HUES64 (cell line): ENCODE results near the gene CLCN1.

Experiments
- H3K27ac ChIP-seq: 2 replicates; pipeline ENCODE4 v1.7.0; 2013; ENCODE audit warnings: low read depth, low read length, inconsistent platforms
- H3K27me3 ChIP-seq: 2 replicates; pipeline ENCODE4 v1.6.1; 2013; ENCODE audit warnings: mild to moderate bottlenecking, low read length; ENCODE audit not compliant: insufficient read depth
- H3K36me3 ChIP-seq: 2 replicates; pipeline ENCODE4 v1.6.1; 2013; ENCODE audit warnings: mild to moderate bottlenecking, low read length; ENCODE audit not compliant: insufficient read depth
- H3K4me1 ChIP-seq: 2 replicates; pipeline ENCODE4 v1.6.1; 2013; ENCODE audit warnings: mild to moderate bottlenecking, low read length, moderate library complexity; ENCODE audit not compliant: insufficient read depth
- H3K4me3 ChIP-seq: 2 replicates; pipeline ENCODE4 v1.5.1; 2013; ENCODE audit warnings: mild to moderate bottlenecking, low read length, moderate library complexity
- H3K9ac ChIP-seq: 2 replicates; pipeline ENCODE4 v1.6.1; 2013; ENCODE audit warnings: mild to moderate bottlenecking, low read depth, low read length
- H3K9me3 ChIP-seq: 2 replicates; pipeline ENCODE4 v1.6.1; 2013; ENCODE audit warnings: low read depth, low read length; ENCODE audit not compliant: insufficient read depth
- WGBS: fragments of 150-250, 120-280 bp; methylation state at CpG from one replicate; pipeline ENCODE4 v1.1.7; 2013; ENCODE audit warnings: missing lambda C conversion rate; 5-methylcytosine and 5-hydroxymethylcytosine counted together

The CLCN1 gene

GRCh38 chr7:143296686-143297085, 19.2 kb upstream of the CLCN1 start:
- H3K4me3 ChIP-seq: no peak overlapping the region
- no peaks in the 10 kb centered on the region for H3K4me1 ChIP-seq
- peaks cover 97% of the 10 kb centered on the region for H3K36me3 ChIP-seq
- 94% methylated on average over 2 of the region's 2 CpGs for WGBS
- H3K9ac ChIP-seq: no peak overlapping the region
- H3K9me3 ChIP-seq: no peaks in the 10 kb centered on the region
- no peak overlapping the region for H3K27ac ChIP-seq
- H3K27me3 ChIP-seq: no peaks in the 10 kb centered on the region

DNA sequence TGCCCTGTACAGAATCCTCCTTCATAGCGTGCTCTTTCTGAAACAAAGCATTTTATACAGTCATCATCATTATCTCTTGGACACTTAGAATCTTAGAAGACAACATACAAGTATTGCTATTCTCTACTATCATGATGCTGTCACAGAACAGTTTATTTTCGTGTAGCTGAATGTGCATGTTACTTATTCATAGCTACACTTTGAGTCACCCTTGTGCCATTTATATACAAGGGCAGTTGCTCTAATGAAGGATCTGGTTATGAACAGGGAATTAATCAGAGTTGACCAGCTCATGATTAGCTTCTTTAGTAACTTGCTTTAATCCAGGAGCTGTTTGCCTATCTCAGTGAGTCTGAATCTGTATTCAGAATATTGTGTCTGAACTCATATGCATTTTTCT, 16.6 kb upstream of the CLCN1 start:
- H3K4me3 ChIP-seq: no peak overlapping the region
- no peaks in the 10 kb centered on the region for H3K9me3 ChIP-seq
- H3K27me3 ChIP-seq: no peaks in the 10 kb centered on the region
- no peak overlapping the region for H3K27ac ChIP-seq
- H3K9ac ChIP-seq: no peak overlapping the region
- H3K4me1 ChIP-seq: no peaks in the 10 kb centered on the region
- peaks cover 98% of the 10 kb centered on the region for H3K36me3 ChIP-seq
- WGBS: 98% methylated on average over 2 of the region's 2 CpGs

DNA sequence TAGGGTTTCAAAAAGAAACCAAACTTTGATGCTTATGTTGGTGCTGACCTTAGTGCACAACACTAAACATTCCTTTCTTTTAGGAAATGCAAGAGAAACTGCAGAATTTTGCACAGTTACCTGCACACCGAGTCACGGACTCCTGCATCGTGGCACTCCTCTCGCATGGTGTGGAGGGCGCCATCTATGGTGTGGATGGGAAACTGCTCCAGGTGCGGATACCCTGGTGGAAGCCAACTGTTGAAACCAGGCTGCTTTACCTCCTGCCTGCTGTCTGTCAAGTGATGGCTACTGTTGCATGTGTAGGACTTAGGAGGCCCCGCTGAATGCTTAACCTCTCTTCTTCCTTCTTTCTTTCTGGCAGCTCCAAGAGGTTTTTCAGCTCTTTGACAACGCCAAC, 16.1 kb upstream of the CLCN1 start:
- WGBS: 87% methylated on average over 8 of the region's 8 CpGs
- no peak overlapping the region for H3K4me3 ChIP-seq
- no peak overlapping the region for H3K9ac ChIP-seq
- H3K9me3 ChIP-seq: no peaks in the 10 kb centered on the region
- peaks cover 98% of the 10 kb centered on the region for H3K36me3 ChIP-seq
- H3K27me3 ChIP-seq: no peaks in the 10 kb centered on the region
- no peak overlapping the region for H3K27ac ChIP-seq
- no peaks in the 10 kb centered on the region for H3K4me1 ChIP-seq

DNA sequence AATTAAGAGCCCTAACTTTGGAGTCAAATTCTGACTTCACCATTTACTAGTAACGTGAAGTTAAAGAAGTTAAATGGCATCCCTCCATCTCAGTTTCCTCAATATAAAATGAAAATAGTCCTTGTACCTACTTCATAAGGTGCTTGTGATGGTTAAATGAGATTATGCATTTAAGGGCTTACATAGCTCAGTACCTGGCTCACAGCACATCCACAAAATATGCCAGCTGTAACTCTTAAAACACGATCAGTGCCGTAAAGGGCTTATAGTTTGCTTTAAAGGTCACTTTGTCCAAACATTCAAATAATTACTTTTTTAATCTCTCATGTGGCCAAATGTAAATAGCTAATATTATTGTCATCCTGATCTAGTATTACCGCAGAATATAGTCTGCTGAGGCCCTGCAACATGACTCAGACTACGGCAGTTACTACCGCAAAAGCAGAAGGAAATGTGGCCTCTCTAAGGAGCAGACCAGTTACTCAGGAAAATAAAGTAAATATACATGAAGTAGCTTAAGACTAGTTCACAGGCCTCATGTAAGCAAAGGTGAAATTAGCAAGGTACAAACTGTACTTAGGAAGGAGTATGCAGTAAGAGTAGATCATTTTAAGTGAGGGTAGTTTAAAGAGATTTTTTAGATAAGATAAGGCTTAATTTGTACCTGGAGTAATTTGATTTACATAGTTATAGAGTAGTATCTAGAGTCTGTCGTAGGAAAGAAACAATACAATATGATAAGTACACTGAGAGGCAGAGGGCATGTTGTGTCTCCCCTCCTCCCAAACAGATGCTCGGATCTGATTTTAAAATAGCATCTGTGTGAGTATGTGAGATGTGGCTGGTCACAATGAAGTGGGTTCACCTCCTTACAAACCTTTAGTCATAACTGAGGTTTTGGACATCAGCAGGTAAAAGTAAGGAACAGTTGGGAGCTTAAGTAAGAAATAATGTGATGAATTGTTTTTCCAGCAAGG, 14.7 kb upstream of the CLCN1 start:
- Histone ChIP-seq H3K27me3 (no peaks in the 10 kb centered on the region), H3K9ac (no peak overlapping the region), H3K36me3 (peaks cover 96% of the 10 kb centered on the region), H3K27ac (no peak overlapping the region), H3K4me3 (no peak overlapping the region), H3K4me1 (no peaks in the 10 kb centered on the region), H3K9me3 (no peaks in the 10 kb centered on the region)
- 97% methylated on average over 7 of the region's 8 CpGs for WGBS

DNA sequence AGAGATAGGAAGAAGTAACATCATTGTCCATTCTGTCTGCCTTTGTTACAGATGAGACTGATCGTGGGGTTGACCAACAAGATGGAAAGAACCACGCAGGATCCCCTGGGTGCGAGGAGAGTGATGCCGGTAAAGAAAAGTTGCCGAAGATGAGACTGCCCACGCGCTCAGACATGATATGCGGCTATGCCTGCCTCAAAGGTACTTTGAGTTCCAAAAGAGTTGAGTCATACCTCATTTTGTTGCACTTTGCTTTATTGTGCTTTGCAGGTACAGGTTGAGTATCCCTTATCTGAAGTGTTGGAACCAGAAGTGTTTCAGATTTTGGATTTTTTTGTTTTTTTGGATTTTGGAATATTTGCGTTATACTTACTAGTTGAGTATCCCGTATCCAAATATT, 12.2 kb upstream of the CLCN1 start:
- no peak overlapping the region for H3K9ac ChIP-seq
- H3K9me3 ChIP-seq: no peaks in the 10 kb centered on the region
- H3K36me3 ChIP-seq: peaks cover 97% of the 10 kb centered on the region
- WGBS: 95% methylated on average over 8 of the region's 10 CpGs
- H3K27ac ChIP-seq: no peak overlapping the region
- H3K4me1 ChIP-seq: no peaks in the 10 kb centered on the region
- no peak overlapping the region for H3K4me3 ChIP-seq
- no peaks in the 10 kb centered on the region for H3K27me3 ChIP-seq

DNA sequence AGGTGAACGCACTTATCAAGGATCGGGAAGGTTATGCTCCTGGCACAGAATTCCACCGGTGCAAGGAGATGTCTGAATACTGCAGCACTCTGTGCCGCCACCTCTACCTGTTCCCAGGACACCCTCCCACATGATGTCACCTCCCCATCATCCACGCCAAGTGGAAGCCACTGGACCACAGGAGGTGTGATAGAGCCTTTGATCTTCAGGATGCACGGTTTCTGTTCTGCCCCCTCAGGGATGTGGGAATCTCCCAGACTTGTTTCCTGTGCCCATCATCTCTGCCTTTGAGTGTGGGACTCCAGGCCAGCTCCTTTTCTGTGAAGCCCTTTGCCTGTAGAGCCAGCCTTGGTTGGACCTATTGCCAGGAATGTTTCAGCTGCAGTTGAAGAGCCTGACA, 11.0 kb upstream of the CLCN1 start:
- Histone ChIP-seq H3K36me3 (peaks cover 89% of the 10 kb centered on the region), H3K9ac (no peak overlapping the region), H3K27me3 (no peaks in the 10 kb centered on the region), H3K27ac (no peak overlapping the region), H3K4me3 (no peak overlapping the region), H3K9me3 (no peaks in the 10 kb centered on the region), H3K4me1 (no peaks in the 10 kb centered on the region)
- 96% methylated on average over 6 of the region's 6 CpGs for WGBS

DNA sequence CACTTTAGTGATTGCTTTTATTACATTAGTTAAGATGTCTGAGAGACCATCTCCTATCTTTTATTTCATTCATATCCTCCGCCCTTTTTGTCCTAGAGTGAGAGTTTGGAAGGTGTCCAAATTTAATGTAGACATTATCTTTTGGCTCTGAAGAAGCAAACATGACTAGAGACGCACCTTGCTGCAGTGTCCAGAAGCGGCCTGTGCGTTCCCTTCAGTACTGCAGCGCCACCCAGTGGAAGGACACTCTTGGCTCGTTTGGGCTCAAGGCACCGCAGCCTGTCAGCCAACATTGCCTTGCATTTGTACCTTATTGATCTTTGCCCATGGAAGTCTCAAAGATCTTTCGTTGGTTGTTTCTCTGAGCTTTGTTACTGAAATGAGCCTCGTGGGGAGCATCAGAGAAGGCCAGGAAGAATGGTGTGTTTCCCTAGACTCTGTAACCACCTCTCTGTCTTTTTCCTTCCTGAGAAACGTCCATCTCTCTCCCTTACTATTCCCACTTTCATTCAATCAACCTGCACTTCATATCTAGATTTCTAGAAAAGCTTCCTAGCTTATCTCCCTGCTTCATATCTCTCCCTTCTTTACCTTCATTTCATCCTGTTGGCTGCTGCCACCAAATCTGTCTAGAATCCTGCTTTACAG, 10.4 kb upstream of the CLCN1 start:
- no peaks in the 10 kb centered on the region for H3K9me3 ChIP-seq
- H3K27ac ChIP-seq: no peak overlapping the region
- H3K4me3 ChIP-seq: no peak overlapping the region
- WGBS: 88% methylated on average over 10 of the region's 10 CpGs
- H3K27me3 ChIP-seq: no peaks in the 10 kb centered on the region
- H3K36me3 ChIP-seq: peaks cover 83% of the 10 kb centered on the region
- H3K4me1 ChIP-seq: no peaks in the 10 kb centered on the region
- H3K9ac ChIP-seq: no peak overlapping the region

GRCh38 chr7:143308632-143309031, 7.3 kb upstream of the CLCN1 start:
- Histone ChIP-seq H3K9ac (no peak overlapping the region), H3K4me3 (no peak overlapping the region), H3K27ac (no peak overlapping the region), H3K36me3 (peaks cover 52% of the 10 kb centered on the region), H3K9me3 (no peaks in the 10 kb centered on the region), H3K27me3 (no peaks in the 10 kb centered on the region), H3K4me1 (no peaks in the 10 kb centered on the region)
- 94% methylated on average over 1 of the region's 2 CpGs for WGBS

- Histone ChIP-seq H3K27me3 (no peaks in the 10 kb centered on the region), H3K4me3 (no peak overlapping the region), H3K27ac (no peak overlapping the region), H3K4me1 (no peaks in the 10 kb centered on the region), H3K36me3 (peaks cover under 1% of the 10 kb centered on the region; the same call in 1 of the 2 replicates), H3K9me3 (no peaks in the 10 kb centered on the region), H3K9ac (no peak overlapping the region)
Measured at GRCh38 chr7:143314127-143314526, 1.8 kb upstream of the CLCN1 start.

DNA sequence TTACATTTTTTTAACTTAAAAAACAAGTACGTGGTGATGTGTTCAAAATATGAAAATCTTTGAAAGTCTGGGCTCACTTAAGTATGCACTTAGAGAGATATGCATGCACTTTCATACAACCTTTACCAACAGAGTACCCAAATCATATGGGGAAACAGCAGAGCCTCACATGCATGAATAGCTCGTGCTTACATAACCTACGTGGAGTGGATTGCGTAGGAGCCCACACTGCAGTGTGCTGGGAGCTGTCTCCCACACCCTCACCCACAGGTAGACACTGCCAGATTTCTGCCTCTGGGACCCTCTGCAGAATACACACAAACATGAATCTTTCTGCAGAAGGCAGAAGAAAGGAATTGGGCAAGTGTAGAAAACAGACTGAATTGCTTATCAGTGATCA, 581 bp downstream of the CLCN1 start:
- H3K9ac ChIP-seq: no peak overlapping the region
- H3K4me1 ChIP-seq: no peaks in the 10 kb centered on the region
- WGBS: 97% methylated on average over 4 of the region's 4 CpGs
- H3K36me3 ChIP-seq: no peaks in the 10 kb centered on the region
- no peaks in the 10 kb centered on the region for H3K9me3 ChIP-seq
- no peak overlapping the region for H3K4me3 ChIP-seq
- no peak overlapping the region for H3K27ac ChIP-seq
- no peaks in the 10 kb centered on the region for H3K27me3 ChIP-seq

DNA sequence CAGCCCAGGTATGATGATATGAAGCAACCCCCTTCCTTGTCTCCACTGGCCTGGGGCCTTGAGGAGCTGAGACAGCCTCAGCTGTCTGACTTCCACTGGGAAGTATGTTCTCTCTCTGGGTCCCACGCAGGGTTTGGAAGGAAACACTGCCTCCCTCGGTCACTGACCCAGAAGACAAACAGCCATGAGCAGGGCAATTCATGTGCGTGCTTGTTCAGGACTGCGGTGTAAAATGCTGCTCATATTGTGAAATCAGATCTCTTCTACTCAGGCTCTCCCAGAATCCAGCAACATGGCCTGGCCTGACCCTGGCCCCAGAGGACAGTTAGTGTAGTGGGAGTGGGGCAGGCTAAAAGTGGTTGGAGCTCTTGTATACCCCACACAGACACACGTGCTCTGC, 2.8 kb downstream of the CLCN1 start:
- 94% methylated on average over 5 of the region's 5 CpGs for WGBS
- Histone ChIP-seq H3K4me1 (no peaks in the 10 kb centered on the region), H3K4me3 (no peak overlapping the region), H3K27ac (no peak overlapping the region), H3K9me3 (no peaks in the 10 kb centered on the region), H3K27me3 (no peaks in the 10 kb centered on the region), H3K36me3 (no peaks in the 10 kb centered on the region), H3K9ac (no peak overlapping the region)
